GM21723 (cell line): ENCODE data around the gene ITPRIPL2.

Experiments used
- ATAC-seq: cut with Tn5 transposase; IDR thresholded peaks from one replicate; pipeline ENCODE4 v1.9.1; 2021; ENCODE audit warnings: mild to moderate bottlenecking, moderate library complexity; ENCODE audit not compliant: unreplicated experiment

The ITPRIPL2 gene

GRCh38 chr16:19093631-19094541 lies 19.9 kb upstream of the ITPRIPL2 start:
- no peak for ATAC-seq

- ATAC-seq = no peak
Observed at GRCh38 chr16:19094542-19095365, 19.0 kb upstream of the ITPRIPL2 start.

DNA sequence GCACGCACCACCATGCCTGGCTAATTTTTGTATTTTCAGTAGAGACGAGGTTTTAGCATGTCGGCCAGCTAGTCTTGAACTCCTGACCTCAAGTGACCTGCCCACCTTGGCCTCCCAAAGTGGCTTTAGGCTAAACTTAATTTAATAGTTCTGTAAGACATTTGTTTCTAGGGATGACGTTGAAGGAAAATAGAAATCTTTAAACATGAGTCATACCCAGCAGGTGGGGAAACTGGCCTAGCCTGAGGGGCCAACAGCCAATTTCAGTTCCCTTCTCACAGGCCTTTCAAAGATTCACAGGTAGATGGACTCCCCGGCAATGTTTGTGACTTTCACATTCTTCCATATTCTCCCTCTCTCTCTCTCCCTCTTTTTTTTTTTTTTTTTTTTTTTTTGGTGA lies 18.1 kb upstream of the ITPRIPL2 start:
- ATAC-seq = no peak

- no peak for ATAC-seq
Observed at GRCh38 chr16:19098173-19098572, 15.6 kb upstream of the ITPRIPL2 start.

DNA sequence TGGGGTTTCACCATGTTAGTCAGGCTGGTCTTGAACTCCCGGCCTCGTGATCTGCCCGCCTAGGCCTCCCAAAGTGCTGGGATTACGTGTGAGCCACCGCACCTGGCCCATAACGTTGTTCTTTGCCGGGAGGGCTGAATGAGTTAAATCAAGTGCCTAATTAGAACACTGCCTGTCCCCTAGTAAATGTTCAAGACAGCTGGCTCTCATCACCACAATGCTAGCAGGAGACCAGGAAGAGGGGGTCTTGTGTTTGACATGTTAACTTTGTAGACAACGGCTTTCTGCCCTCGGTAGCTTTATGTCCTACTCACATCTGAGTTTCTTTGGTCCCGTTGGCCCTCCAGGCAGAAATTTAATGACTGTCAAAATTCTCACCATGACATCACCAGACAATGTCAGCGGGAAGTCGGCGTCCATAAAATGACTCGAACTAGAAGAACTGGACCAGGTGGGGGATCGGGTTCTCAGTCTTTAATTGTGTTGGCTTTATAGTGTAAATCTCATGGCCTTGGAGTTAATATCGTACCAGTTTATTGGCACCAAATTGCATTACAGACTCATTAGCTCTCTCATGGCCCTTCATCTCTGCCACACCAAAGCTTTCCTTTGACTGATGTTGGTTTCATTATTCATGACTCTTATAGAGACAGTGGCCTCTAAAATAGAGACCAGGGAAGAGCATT lies 11.4 kb upstream of the ITPRIPL2 start:
- ATAC-seq = no peak

DNA sequence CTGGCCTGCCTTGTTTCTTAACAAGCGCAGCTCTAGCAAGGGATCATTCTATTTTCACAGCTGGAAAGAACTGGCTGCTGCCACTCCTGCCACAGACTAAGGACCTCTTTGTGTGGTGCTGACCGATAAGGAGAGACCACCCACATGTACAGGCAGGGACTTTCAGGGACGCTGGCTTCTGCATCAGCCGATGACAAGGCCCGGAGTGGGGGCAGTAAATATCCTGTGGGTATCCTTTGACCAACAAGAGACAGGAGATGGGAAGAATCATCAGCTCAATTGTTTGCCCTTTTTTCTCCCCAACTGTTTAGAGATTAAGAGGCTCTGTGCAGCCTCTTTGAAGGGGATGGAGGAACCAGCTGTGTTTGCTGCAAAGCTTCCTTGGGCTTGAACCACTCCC lies 9.2 kb upstream of the ITPRIPL2 start:
- no peak for ATAC-seq

GRCh38 chr16:19105131-19105530 lies 8.6 kb upstream of the ITPRIPL2 start:
- ATAC-seq = no peak

GRCh38 chr16:19105891-19106624 lies 7.7 kb upstream of the ITPRIPL2 start:
- no peak for ATAC-seq

DNA sequence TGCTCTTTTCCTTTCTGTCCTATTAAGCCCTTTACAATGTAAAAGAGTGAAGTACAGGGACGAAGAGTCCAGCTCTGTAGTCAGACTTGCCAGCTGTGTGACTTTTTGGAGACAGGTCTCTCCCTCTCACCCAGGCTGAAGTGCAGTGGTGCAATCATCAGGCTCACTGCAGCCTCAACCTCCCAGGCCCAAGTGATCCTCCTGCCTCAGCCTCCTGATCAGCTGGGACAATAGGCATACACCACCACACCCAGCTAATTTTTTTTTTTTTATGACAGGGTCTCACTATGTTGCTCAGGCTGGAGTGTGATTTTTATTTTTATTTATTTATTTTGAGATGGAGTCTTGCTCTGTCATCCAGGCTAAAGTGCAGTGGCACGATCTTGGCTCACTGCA lies 7.1 kb upstream of the ITPRIPL2 start:
- ATAC-seq = no peak

- no peak for ATAC-seq
Observed at GRCh38 chr16:19108409-19109287, 5.1 kb upstream of the ITPRIPL2 start.

DNA sequence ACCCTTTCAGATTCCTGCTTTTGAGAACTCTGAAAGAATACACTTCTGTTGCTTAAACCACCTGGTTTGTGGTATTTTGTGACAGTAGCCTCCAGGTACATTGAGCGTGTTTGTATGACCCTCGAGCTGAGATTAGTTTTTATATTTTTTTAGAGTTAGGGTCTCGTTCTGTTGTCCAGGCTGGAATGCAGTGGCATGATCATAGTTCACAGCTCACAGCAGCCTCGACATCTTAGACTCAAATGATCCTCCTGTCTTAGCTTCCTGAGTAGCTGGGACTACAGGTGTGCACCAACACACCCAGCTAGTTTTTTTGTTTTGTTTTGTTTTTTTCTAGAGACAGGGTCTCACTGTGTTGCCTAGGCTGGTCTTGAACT lies 4.5 kb upstream of the ITPRIPL2 start:
- ATAC-seq = no peak

- no peak for ATAC-seq
Observed at GRCh38 chr16:19110537-19111360, 3.0 kb upstream of the ITPRIPL2 start.

GRCh38 chr16:19112099-19112407 lies 1.7 kb upstream of the ITPRIPL2 start:
- ATAC-seq = no peak

GRCh38 chr16:19114359-19115147 lies 789 bp downstream of the ITPRIPL2 start:
- peak; percentile 1 for ATAC-seq

GRCh38 chr16:19115148-19116021 lies 1.6 kb downstream of the ITPRIPL2 start:
- no peak for ATAC-seq

- ATAC-seq = no peak
Observed at GRCh38 chr16:19116711-19117449, 3.1 kb downstream of the ITPRIPL2 start.
